Activated CD4-positive, alpha-beta T cell treated with anti-CD3 and anti-CD28 coated beads, Interleukin-2, Interleukin-6, amounts not matched to agents 100 ng/mL and 50 ng/mL, durations not matched to agents 16 hours and 8 hours (primary cell): ENCODE results near the gene CDH11.
A peak's percentile ranks its signal among the peaks of the same experiment; 100 is the strongest.

Experiments
- DNase-seq: peaks from one replicate; pipeline ENCODE4 v3.0.0-alpha.2; 2020

The CDH11 gene

DNA sequence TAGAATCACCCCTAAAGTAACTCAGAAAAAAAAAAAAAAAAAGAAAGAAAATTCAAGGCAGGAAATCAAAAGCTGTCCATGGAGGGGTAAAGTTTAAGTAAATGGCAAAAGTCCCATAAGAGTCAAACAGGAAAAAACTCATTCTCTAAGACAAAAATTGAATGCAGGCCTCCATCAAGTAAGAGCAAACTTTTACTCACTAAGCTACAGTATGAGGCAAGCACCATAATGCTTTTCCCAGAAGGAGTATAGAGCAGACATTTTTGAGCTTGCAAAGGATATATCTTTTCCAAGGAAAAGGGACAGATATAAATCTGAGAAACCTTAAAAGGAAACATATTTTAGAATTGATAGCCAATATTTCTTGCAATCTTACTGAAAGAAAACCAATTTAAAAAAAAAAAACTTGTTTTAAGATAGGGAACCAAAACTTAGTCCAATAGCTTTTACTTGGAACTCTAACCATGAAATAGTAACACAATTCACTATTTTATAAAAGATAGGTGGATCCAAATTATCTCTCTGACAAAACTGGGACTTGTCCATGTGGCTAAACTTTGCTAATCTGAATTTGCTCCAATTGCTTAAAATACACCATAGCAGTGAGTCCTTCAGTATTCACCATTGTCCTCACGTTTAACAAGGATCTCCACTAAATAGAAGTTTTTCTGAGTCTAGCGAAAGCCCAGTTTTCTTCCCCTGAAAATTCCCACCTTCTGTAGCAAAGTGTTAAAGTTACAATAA, 99.8 kb downstream of the CDH11 start:
- DNase-seq = no peak

DNA sequence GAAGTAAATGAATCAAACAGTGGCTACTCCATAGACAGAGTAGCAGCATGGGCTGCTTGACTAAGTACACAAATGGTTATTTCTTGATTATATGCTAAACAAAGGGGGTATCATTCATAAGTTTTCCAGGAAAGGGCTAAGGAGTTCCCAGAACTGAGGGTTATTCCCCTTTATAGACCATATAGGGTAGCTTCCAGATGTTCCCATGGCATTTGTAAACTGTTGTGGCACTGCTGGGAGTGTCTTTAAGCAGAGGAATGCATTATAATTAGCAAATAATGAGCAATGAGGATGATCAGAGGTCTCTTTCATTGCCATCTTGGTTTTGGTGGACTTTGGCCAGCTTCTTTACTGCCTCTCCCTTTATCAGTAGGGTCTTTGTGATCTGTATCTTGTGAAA, 105.1 kb downstream of the CDH11 start:
- no peak for DNase-seq

- no peak for DNase-seq
These were observed 106.3 kb downstream of the CDH11 start for GRCh38 chr16:65015599-65015998.

GRCh38 chr16:65012357-65012756, 109.5 kb downstream of the CDH11 start:
- no peak for DNase-seq

- DNase-seq = no peak
These were observed 111.7 kb downstream of the CDH11 start for GRCh38 chr16:65010125-65010524.

DNA sequence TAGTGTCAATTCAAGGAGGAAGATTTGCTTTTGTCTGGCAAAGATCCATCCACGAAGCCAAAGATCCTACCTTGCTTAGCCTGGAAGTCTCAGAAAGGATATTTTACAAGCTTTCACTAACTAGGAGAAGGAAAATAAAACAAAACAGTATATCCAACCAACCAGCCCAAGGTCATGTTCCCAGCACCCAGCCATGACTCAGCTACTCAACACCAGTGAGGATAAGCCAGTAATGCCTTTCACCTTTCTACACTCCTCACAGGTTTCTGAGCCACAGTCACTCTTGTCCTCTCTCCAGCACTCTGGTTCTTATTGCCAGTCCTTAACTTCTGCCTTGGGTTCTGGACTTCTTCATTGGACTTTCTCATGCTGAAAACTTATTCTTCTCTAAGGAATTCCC, 116.2 kb downstream of the CDH11 start:
- no peak for DNase-seq

DNA sequence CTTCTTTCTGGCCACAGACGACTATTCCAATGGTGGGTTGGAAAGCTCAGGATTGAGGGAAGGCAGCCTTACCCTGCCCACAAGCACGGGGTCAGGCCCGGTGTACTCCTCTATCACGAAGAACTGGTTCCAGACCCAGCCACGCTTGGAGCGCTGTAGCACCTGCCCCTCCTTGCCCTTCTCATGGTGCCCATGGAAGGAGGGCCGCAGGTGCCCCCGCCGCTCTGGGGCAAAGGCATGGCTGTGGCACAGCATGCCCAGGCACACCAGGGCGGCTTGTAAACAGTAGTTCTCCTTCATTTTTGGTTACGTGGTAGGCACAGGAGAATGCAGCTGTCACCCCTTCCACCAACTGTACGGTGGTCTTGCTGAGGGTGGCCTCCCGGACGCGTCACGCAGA, 117.3 kb downstream of the CDH11 start:
- no peak for DNase-seq

- no peak for DNase-seq
These were observed 118.2 kb downstream of the CDH11 start for GRCh38 chr16:65003621-65004020.

DNA sequence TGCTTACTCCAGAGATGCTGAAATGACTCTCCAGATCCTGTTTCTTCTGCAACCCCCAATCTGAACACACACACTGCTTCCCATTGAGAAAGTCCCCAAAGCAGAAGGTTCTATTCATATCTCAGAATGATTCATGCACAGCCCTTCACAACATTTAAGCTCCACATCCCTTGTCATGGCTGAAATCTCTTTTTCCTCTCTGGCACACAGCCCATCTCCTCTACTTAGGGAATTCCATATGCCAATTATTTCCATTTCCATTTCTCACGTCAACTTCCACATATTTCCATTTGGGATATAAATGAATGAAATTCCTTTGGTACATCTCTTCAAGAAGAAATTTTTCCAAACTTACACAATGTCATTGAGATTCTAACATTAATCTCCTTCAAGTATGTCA, 119.6 kb downstream of the CDH11 start:
- DNase-seq = no peak

DNA sequence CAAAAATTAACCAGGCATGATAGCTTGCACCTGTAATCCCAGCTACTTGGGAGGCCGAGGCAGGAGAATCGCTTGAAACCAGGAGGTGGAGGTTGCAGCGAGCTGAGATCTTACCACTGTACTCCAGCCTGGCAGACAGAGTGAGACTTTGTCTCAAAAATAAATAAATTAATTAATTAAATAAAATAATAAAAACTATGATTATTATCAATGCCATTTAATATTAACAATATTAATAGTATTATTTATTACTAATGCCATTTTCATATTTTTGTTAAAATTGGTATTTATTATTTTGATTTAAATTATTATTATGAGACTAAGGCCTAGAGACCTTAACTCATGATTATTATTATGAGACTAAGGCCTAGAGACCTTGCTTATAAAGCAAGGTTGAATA, 121.2 kb downstream of the CDH11 start:
- no peak for DNase-seq

DNA sequence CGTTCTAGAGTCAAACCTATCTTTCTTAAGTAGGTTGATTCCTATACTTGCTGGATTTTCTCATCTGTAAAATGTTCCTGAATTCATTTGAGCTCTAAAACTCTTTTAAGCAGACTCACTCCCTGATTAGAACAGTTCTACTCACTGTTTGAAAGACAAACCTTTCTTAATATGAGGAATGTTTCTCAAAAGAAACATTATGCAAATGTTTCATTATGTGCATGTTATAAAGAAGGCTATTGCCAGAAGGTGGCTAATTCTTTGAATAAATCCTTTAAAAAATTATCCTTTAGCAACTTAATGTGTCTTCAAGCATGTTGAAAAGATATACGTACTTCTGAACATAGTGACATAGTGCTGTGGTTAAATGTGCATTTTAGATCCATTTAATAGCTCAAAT, 124.1 kb downstream of the CDH11 start:
- DNase-seq = no peak

- DNase-seq = no peak
These were observed 124.7 kb downstream of the CDH11 start for GRCh38 chr16:64997121-64997520.

DNA sequence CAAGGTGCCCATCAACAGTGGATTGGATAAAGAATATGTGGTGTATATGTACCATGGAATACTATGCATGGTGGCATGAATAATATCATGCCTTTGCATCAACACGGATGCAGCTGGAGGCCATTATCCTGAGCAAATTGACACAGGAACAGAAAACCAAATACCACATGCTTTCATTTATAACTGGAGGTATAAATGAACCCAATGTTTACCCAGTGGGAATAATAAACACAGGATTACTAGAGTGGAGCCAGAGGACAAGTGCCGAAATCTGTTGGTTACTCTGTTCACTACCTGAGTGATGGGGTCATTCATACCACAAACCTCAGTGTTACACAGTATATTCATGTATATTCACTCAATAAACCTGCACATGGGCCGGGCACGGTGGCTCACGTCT, 125.2 kb downstream of the CDH11 start:
- DNase-seq = no peak

DNA sequence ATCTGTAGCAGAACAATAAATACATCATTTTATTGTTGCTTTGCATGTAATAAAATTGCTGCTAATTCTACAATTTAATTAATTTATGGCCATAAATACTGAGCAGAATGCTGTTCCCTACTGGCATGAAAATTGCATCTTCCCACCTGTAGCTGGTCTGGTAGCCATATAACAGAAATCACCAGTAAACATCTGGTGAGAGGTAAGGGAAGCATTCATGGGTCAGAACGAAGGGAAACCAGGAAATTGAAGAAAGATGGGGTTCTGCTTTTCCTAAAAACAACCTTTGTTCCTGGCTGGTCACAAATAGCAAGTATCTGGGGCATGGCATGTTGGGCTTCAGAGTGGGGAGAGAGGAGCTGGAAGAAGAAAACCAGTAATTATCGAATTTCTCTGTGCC, 128.4 kb downstream of the CDH11 start:
- DNase-seq = no peak

GRCh38 chr16:64991001-64991400, 130.9 kb downstream of the CDH11 start:
- no peak for DNase-seq

GRCh38 chr16:64990101-64990500, 131.8 kb downstream of the CDH11 start:
- no peak for DNase-seq

DNA sequence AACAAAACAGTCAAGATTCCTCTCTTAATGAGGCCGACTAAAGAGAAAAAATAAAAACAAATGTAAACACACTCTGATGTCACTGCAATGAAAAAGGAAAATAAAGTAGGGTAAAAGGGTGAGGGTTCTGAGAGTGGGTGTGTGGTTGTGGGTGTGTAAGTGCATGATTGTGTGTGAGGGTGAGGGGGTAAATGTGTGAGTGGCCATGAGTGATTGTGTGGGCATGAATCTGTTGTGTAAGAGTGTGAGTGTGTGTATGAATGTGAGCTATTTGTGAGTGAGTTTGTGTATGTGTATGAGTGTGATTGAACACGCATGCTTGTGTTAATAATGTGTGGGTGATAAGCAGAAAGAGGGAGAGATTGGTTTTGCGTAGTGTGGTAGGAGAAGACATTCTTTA, 132.8 kb downstream of the CDH11 start:
- no peak for DNase-seq

GRCh38 chr16:64983963-64984362, 137.9 kb downstream of the CDH11 start:
- DNase-seq = peak; percentile 2

- no peak for DNase-seq
These were observed 138.6 kb downstream of the CDH11 start for GRCh38 chr16:64983231-64983630.

DNA sequence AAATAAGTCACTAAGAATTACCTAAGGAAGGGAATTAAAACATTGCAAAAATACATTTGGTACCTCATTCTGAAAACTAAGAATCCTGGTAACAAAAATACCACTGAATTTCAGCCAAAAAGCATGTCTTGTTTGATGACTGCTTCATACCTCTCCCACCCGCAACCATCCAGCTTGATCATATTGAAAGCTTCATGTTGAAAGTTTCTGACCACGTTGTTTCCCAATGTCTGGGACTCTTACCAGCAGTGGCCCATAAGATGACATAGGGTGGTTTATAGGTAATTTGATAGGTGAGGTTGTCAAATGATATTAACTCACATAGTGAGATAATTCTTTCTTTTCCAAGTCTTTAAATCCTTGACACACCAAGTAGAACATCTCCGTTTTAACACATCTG, 139.3 kb downstream of the CDH11 start:
- no peak for DNase-seq

- no peak for DNase-seq
These were observed 140.1 kb downstream of the CDH11 start for GRCh38 chr16:64981568-64982281.

DNA sequence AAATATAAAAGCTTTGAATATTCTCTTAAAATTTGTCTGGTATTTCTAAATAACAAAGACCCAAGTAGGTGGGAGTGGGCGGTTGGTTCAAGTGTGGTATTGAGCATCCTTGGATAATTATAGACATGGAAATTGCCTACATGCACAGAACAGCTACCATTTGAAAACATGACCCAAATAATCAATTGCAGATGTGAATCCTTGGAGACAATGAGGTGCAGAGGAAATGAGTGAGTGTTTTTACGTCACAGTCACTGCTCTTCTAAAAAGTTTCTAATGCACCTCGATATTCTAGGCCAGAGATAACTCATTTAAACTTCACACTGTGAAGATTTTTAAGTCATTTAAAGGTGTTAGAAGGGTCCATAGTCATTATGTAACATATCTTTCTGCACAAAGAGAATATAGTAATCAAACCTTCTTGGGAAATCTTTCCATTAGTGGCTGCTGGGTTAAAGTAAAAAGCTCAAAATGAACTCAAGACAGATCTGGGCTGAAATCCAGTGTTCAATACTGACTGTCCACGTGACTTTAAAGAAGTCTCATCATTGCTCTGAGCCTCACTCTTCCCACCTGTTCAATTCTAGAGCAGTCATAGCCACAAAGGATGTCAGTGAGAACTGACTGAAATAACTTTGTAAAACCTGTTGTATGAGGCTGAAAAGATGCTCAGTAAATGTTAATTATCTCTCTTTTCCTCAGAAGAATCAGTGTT, 144.5 kb downstream of the CDH11 start:
- DNase-seq = no peak

GRCh38 chr16:64975821-64976220, 146.0 kb downstream of the CDH11 start:
- DNase-seq = no peak

- no peak for DNase-seq
These were observed 147.5 kb downstream of the CDH11 start for GRCh38 chr16:64974381-64974780.
